ENCODE measurements around the gene ANKRD10.

ANKRD10 gene

DNA sequence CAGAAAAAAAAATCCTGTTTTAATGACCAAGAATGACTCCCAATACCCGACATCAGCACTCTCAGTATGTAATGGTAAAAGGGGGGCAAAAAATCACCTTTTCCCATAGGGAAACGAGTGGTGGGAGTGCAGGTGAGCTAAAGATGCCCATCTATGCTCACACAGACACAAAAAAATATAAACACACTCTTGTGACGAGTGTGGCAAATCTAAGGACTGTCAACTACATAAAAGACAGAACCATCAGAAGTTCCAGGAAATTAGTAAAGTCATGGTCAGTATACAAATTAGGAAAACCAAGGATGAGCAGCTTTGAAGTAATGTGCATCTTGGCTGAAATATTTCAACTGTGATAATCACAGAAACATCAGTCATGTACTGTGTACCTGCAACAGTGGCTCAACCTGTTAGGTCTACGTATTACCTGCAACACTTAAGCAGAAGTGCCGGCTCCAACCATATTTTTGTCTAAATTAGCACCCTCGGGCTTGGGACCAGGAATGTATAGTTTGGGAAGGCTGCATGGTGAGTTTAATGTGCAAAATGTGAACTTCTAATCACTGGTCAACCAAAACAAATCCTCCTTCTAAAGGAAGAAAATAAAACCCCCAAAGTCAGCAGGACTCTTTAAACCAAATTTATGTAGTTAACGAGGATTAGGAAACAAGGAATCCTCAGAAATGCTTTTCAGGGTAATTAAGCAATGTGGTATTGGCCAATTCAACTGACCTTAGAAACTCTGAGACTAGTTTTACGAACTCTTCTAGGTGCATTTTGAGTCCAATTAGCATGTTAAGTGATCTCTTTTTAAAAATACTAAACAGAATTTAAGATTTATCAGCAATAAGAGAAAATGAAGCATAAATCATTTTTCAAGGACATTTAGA is 24.3 kb downstream of the ANKRD10 start:
- Histone ChIP-seq H3K27me3 (ENCODE audit: low read length) (no peaks in the 10 kb centered on the region), H3K9me3 (ENCODE audit: insufficient read depth, low read length) (no peaks in the 10 kb centered on the region), H3K27ac (ENCODE audit: low read depth, low read length) (no peak overlapping the region), H3K36me3 (ENCODE audit: low read length) (peaks cover 12% of the 10 kb centered on the region), H3K9me2 (replicated peaks; ENCODE audit: insufficient read depth, low read length) (no peaks in the 10 kb centered on the region), H3F3A (ENCODE audit: insufficient read depth) (no peaks in the 10 kb centered on the region), H4K20me1 (ENCODE audit: low read depth, low read length) (no peaks in the 10 kb centered on the region; the same call in 1 of the 2 replicates), H3K4me2 (ENCODE audit: low read depth, low read length, poor library complexity, severe bottlenecking) (no peak overlapping the region), H3K4me3 (ENCODE audit: insufficient read depth, low read length, poor library complexity, severe bottlenecking) (no peak overlapping the region), H3K79me2 (ENCODE audit: insufficient read depth, low read length) (no peaks in the 10 kb centered on the region), H2AFZ (ENCODE audit: low read depth, low read length, severe bottlenecking) (no peak overlapping the region), H3K9ac (ENCODE audit: low read length) (no peak overlapping the region)
- no peak for TF ChIP-seq EZH2phosphoT487 (conservative IDR thresholded peaks at IDR 0.05; ENCODE audit: low read length)
- TF ChIP-seq, protein P1, sequence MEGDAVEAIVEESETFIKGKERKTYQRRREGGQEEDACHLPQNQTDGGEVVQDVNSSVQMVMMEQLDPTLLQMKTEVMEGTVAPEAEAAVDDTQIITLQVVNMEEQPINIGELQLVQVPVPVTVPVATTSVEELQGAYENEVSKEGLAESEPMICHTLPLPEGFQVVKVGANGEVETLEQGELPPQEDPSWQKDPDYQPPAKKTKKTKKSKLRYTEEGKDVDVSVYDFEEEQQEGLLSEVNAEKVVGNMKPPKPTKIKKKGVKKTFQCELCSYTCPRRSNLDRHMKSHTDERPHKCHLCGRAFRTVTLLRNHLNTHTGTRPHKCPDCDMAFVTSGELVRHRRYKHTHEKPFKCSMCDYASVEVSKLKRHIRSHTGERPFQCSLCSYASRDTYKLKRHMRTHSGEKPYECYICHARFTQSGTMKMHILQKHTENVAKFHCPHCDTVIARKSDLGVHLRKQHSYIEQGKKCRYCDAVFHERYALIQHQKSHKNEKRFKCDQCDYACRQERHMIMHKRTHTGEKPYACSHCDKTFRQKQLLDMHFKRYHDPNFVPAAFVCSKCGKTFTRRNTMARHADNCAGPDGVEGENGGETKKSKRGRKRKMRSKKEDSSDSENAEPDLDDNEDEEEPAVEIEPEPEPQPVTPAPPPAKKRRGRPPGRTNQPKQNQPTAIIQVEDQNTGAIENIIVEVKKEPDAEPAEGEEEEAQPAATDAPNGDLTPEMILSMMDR (IDR thresholded peaks at IDR 0.05; ENCODE audit: insufficient read depth, low read length, poor library complexity, severe bottlenecking) = no peak

DNA sequence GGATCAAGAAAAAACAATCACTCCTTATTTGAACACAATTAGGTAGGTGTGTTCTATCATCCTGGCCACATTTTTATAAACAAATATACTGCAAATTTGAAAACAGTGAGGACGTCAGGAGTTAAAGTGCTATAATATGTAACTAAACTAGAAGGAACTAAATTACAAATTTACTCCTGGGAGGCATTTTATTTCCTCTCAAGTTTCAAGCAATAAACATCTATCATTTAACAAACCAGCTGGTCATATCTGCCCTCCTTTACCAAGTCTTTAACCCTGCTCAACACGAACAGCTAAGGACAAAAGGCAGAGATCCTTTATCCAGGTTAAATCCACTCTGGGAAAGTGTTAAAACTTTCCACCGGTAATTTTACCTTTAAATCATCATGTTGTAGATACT is 26.5 kb downstream of the ANKRD10 start:
- Histone ChIP-seq H3K36me3 (ENCODE audit: low read length) (peaks cover under 1% of the 10 kb centered on the region; the same call in 1 of the 2 replicates), H3K9ac (ENCODE audit: low read length) (no peak overlapping the region), H4K20me1 (ENCODE audit: low read depth, low read length) (no peaks in the 10 kb centered on the region), H3K9me3 (ENCODE audit: insufficient read depth, low read length) (no peaks in the 10 kb centered on the region), H3K4me3 (ENCODE audit: insufficient read depth, low read length, poor library complexity, severe bottlenecking) (no peak overlapping the region), H3K27me3 (ENCODE audit: low read length) (no peaks in the 10 kb centered on the region), H3K79me2 (ENCODE audit: insufficient read depth, low read length) (no peaks in the 10 kb centered on the region), H3K9me2 (replicated peaks; ENCODE audit: insufficient read depth, low read length) (no peaks in the 10 kb centered on the region), H3K4me2 (ENCODE audit: low read depth, low read length, poor library complexity, severe bottlenecking) (no peak overlapping the region), H3K27ac (ENCODE audit: low read depth, low read length) (no peak overlapping the region), H2AFZ (ENCODE audit: low read depth, low read length, severe bottlenecking) (no peak overlapping the region), H3F3A (ENCODE audit: insufficient read depth) (no peaks in the 10 kb centered on the region)
- TF ChIP-seq EZH2phosphoT487 (conservative IDR thresholded peaks at IDR 0.05; ENCODE audit: low read length) = no peak
- TF ChIP-seq, protein P1 (IDR thresholded peaks at IDR 0.05; ENCODE audit: insufficient read depth, low read length, poor library complexity, severe bottlenecking) = no peak

DNA sequence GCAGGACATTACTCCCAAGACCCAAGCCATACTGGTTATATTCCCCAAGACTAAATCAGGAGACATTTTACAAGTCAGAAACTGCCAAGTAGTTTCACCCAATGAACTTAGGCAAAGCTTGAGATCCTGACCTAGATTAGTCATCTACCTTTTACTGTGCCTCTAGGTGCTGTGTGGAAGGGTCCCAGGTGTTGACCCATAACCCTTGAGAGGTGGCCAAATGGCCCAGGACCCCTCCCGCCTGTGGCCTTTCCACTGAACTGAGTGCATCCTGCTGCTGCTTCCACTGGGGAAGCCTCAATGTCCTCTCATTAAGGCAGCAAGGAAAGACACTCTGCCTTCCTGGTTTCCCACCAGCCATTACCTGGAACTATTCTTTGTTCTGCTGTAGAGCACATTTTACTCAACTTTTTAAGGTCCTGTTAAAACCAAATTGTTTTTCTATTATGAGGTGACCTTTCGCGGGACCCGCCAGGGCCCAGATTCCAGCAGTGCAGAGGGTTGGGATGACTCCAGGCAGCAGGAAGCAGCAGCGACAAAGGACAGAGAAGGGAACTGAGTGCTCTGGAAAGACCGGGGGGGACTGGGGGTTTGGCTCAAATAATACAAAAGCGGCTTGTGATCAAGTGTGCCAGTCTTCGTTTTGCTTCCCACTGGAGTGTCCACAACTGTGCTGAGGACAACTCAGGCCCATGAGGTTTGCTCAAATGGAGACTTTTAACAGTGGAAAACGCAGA is 27.1 kb downstream of the ANKRD10 start:
- Histone ChIP-seq H3K9me2 (replicated peaks; ENCODE audit: insufficient read depth, low read length) (no peaks in the 10 kb centered on the region), H3K9ac (ENCODE audit: low read length) (no peak overlapping the region), H3K9me3 (ENCODE audit: insufficient read depth, low read length) (no peaks in the 10 kb centered on the region), H3F3A (ENCODE audit: insufficient read depth) (no peaks in the 10 kb centered on the region), H3K79me2 (ENCODE audit: insufficient read depth, low read length) (no peaks in the 10 kb centered on the region), H3K4me3 (ENCODE audit: insufficient read depth, low read length, poor library complexity, severe bottlenecking) (no peak overlapping the region), H3K36me3 (ENCODE audit: low read length) (no peaks in the 10 kb centered on the region), H3K27ac (ENCODE audit: low read depth, low read length) (no peak overlapping the region), H3K4me2 (ENCODE audit: low read depth, low read length, poor library complexity, severe bottlenecking) (no peak overlapping the region), H4K20me1 (ENCODE audit: low read depth, low read length) (no peaks in the 10 kb centered on the region), H3K27me3 (ENCODE audit: low read length) (no peaks in the 10 kb centered on the region), H2AFZ (ENCODE audit: low read depth, low read length, severe bottlenecking) (no peak overlapping the region)
- TF ChIP-seq, protein P1 (IDR thresholded peaks at IDR 0.05; ENCODE audit: insufficient read depth, low read length, poor library complexity, severe bottlenecking) = no peak
- TF ChIP-seq EZH2phosphoT487 (conservative IDR thresholded peaks at IDR 0.05; ENCODE audit: low read length) = no peak
